GM21786 (cell line): Measurements from ENCODE around the gene TMEM151A.
A peak's percentile ranks its signal among the peaks of the same experiment; 100 is the strongest.

Experiments
- ATAC-seq: cut with Tn5 transposase; IDR thresholded peaks from one replicate; pipeline ENCODE4 v1.9.1; 2021; ENCODE audit not compliant: unreplicated experiment

Gene TMEM151A

DNA sequence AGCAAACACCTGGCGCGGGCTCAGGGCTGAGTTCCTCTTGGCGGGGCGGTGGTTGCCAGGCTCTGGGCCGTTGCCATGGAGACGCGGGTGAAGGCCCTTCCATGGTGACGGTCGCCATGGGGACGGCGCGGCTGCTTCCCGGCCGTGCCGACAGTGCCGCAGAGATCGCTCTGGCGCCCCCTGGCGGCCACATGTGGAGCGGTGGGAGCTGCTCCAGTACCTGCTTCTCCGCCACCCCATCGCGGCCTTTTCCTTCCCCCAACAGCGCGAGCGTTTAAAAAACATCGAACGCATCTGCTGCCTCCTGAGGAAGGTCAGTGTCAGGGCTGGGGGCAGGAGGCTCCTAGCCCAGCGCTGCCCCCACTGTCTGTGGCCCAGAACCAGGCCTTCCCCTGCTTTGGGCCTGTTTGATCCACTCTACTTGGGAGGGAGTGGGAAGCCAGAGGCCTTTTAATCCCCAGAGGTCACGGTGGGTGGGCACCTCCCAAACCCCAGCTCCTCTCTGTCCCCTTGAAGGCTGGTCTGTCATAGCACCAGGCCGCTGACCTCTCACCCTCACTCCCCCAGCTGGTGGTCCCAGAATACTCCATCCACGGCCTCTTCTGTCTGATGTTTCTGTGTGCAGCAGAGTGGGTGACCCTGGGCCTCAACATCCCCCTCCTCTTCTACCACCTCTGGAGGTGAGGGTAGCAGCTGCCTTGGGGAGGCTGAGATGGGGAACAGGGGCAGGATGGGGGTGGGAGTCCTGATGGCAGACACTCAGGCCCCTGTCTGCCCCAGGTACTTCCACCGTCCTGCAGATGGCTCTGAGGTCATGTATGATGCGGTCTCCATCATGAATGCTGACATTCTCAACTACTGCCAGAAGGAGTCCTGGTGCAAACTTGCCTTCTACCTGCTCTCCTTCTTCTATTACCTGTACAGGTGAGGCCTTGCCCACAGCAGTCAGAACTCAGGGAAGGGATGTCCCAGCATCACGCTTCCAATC lies 8.9 kb upstream of the TMEM151A start:
- peak; percentile 68 for ATAC-seq

DNA sequence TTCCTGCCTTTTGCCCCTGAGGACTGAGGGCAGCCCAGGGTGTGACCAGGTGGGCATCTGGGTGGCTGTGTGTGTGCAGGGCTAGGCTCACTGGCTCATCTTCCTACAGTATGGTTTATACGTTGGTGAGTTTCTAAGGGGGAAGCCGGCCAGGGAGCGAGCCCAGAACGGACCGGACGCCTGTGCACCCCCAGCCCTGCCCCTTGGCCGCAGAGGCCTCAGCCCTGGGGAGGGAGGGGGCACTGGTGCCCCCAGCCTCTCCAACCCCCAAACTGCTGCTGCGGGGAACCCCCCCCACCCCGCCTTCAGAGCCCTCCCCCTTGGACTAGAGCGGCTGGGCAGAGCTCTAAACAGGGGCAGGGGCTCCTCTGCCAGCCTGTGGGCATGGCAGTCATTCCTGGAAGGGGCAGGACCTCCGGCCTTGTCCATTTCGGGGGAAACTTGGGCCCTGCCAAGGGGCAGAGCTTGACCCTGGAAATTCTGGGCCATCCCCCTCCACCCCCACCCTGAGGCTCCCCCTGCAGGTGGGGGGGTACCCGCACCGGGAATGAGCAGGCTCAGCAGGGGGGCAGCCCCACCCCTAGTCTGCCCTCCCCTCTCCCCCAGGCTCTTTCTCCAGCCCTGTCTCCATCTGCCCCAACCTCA lies 8.1 kb upstream of the TMEM151A start:
- ATAC-seq: no peak

DNA sequence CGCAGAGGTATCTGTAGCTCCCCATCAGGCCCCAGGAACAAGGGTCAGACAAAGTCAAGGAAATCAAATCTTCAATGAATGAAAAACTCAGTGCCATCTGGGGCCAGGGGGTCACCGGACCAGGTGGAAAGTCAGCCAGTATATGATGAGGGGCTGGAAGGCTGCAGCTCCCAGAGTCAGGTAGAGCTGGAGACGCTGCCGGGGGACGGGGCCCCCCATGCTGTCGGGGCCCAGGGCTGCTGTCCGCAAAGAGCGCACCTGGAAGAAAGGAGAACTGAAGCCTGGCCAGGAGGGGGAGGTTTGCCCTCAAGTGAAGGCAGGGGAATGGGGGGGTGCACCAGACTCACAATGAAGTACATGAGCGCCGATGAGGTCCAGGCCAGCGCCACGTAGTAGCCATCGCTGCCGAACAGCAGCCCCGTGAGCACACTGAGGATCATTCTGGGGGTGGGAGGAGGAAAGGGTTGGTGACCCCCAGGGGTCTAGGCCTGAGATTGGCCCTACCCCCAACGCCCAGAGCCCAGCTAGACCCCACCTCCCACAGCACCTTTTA lies 7.1 kb upstream of the TMEM151A start:
- ATAC-seq: no peak

DNA sequence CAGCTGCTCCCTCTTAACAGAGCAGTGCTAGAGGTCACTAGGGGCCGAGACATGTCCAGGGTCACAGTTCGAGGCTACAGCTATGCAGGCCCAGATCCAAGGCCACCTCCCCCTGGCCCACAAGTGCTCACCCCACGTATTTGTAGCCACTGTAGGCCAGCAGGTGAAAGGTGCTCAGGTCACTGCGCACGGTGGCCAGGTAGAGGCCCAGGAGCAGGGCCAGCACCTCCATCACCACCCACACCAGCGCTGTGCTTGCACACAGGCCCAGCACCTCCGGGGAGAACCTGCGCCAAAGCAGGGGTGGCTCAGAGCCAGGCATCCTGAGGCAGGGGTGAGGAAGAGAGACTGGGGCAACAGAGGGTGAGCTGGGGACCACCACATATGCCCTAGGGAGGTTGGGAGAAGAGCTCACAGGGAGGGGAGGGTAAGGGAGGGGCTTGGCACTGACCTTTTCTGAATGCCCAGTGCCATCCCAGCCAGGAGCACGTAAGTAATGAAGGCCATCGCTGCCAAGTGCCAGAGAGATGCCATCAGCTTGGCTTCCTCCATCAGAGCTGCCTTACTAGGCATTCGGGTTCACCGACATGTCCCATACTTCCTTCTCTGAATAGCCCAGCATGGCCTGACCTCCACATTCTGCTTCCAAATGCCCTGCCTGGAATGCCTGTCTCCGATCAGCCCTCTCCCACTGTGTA lies 6.3 kb upstream of the TMEM151A start:
- no peak for ATAC-seq

GRCh38 chr11:66286699-66287098 lies 5.0 kb upstream of the TMEM151A start:
- no peak for ATAC-seq

DNA sequence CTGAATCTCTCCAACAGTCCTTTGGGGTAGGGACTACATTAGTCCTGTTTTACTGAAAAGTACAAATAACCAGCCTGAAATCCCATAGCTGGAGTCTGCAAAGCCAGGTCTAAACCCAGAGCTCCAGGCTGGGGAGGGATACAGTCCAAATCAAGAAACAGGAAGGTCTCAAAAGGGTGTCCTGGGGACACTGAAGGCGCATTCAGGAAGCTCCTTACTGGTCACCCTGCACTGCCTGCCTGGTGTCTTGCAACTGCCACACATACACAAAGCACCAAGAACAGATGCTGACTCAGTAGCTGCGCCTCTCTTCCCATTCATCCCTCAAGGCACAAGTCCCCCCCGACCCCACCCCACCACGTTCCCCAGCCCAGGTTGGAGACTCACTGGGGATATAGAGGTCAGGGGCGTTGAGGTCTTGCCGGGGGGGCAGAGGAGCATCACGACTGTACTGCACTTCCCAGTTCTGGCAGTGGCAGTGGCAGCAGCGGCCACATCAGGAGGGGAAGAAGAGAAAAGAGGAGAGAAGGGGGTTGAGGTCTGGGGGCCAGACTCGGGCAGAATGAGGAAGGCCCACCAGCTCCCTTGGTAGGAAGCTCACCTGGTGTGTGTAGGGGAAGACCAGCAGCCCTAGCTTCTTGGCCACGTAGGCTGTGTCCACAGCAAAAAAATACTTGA lies 4.3 kb upstream of the TMEM151A start:
- no peak for ATAC-seq

DNA sequence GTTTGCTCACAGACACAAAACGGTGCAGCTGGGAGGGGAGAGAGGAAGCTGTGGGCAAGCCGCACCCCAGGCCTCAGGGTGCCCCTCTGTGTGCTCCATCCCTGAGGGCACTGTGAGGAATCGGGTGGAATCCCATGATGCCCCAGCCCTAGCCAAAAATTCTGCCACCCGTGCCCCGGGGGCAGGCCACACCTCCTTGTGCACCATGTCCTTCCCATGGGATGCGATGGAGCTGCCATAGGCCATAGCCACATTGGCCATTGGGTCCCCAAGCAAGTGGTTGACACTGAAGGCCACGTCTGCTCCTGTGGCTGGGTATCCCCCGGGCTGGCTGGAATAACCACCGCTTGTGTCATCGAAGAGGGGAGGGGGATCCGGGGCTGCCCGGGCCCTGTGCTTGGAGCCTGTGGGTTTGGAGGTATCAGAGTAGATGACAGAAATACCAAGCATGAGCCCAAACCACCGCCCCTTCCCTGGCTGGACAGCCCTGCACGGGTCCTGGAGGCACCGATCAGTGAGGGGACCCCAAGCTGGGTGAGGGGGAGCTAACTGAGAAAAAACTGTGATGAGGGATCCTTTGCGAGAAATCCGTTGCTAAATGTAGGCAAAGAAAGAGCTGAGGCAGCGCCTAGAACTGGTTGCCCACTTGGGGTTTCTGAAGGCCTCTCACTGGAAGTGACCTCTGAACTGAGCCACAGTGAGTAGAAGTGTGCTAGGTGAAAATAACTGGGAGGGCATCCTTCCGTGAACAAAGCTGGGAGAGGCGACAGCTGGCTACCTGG lies 3.6 kb upstream of the TMEM151A start:
- ATAC-seq: no peak

DNA sequence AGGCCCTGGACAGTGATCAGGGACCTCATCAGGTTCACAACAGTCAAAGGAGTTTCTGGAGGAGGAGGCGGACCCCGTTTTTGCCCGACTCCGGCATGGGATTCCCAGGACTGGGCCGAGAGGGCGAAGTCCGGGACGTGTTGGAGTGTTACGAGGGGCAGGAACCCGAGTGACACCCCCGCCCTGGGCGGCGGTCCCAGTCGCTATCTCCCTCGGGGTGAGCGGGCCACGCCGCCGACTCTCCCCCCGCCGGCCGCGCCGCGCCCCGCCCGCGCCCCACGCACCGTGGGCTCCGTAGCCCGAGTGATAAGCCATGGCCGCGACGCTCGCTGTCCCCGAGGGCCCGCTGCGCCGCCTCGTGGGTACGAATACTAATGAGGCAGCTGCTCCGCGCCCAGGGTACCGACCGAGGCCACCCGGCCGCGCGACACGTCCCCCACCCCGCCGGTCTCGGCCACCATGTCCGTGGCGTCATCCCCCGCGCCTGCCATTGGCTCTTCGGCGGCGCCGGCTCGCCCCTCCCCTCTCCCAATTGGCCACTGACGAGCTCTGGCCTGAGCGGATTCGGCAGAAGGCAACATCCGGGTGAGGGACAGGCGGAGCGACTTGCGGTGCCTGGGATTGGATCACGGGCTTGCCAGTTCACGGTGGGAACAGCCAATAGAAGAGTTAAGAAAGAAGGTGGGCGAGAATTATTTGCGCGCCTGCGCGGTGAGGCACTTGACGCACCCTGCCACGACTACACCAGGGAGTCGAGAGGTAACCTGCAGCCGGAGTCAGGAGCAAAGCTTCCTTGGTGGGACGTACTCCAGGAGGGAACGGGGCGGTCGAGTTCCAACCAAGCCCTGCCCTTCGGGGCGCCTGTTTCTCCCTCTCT lies 2.8 kb upstream of the TMEM151A start, which contains the start of gene YIF1A:
Gene YIF1A (minus strand): TSS at position 473 of the 877 bp plus-strand sequence. CDS start 158 bp downstream, at position 315.
- ATAC-seq: peak; percentile 95

DNA sequence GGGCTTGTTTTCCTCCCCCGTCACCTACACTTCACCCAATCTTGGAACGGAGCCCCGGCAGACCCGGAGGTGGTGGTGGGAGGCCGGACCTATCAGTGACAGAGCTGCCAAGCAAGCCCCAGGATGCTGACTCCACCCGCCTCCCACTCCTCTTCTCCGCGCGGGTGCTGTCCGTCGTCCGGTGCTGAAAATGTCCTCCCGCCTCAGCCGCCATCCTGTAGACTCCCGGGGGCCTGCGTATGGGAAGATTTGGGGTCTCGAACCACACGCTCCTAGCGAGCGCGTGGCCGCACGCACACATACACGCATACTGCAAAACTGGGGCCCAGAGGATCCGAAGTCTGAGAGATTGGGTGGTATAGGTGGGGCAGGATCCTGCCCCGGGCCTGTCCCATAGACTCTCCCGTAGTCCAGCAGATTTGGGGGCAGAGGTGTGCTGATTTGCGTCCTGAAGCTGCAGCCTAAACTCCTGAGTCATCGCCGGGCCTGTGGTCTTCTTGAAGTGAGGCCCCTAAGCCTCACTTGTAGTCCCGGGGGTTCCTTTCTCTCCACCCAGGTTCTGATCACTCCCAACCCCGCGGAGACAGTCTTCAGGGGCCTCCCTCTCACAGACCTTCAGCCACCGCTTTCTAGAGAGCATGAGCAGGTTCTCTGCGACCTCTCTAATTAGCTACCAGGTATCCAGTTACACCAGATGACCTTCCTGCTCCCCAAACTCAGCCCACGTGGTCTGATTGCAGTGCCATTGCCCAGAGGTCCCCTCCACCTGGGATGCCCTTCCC lies 2.0 kb upstream of the TMEM151A start:
- peak; percentile 31 for ATAC-seq

DNA sequence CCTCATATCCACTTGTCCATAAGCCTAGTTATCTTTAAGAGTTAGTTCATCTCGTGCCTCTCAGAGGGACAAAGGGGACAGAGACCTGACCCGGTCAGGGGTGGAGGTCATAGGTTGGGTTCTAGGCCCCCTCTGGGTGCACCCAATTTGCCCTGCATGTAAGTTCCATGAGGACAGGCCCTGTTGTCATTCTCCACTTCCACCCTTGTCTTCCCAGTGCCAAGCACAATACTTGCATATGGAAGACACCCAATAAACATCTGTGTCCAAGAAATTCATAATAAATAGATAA lies 1.4 kb upstream of the TMEM151A start:
- ATAC-seq: no peak

DNA sequence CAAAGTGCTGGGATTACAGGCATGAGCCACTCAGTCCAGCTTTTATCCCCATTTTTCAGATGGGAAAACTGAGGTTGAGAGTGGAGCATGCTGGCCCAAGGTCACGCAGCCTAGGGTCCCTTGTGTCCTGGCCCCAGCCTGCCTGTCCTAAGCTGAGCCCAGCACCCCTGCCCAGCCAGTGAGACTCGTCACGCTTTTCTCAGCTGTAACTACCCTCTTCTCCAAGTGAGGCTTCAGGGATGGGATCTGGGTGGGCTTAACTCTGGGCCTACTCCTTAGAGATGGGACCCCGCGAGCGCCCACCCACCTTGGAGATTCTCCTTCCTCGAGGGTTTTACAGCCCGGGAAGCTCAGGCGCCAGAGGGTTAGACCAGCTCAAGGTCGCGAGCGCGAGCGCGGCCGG lies 390 bp upstream of the TMEM151A start:
- ATAC-seq: no peak

DNA sequence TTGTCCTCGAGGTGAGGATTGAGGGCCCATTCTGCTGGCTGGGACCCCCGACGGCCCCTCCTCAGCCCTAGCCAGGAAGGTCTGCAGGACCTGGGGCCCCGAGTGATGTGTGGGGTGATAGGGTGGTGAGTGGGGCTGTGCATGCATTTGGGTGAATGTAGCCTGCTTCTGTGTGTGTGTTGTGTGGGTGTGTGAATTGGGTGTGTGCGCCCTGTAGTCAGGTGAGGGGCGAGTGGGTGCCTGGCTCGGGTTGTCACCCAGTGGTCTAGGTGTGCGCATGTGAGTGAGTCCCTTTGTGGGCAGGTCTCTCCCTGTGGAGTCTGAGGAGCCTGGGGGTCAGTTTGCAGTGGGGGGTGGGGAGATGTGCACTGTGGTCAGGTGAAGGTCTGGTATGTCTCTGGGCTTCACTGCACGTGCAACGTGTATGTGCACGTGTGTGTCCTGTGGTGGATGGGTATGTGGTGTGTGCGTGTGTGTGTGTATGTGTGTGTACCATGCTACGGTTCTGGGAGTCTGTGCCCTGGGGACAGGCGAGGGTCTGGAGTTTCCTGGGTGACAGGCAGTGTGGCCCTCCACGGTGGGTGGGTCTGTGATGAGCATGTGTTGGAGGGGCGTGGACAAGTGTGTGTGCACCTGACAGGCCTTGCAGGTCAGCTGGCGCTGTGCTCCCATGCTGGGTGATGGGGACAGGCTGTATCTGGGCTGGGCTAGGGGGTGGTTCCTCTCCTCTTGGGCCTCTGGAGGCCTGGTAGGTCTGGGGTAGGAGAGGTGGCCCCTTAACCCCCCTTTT lies 1.0 kb downstream of the TMEM151A start:
- no peak for ATAC-seq

DNA sequence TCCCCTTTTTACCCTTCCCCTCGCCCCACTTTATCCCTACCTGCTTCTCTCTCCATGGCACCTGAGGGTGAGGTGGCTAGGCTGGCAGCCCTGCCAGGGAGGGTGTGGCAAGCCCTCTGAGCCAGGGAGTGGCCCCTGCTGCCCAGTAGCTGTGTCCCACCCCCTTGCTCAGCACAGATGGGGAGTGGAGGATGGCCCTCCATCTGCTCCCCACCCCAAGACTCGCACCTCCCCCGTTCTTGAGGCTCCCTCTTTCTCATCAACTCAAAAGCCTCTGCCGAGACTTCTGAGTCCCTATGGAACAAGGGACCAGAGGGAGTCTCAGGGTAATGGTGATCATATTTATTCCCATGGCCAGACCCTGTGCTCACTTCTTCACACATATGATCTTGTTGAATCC lies 1.7 kb downstream of the TMEM151A start:
- no peak for ATAC-seq

GRCh38 chr11:66293777-66294625 lies 2.3 kb downstream of the TMEM151A start:
- ATAC-seq: no peak

- ATAC-seq: no peak
Observed at GRCh38 chr11:66294626-66295620, 3.2 kb downstream of the TMEM151A start.
